Ovary (tissue), 3 donors: ENCODE measurements around the gene RAB22A.

Source experiments
- CTCF ChIP-seq, 3 donors: fragments of 450-650 bp in 2 of 3; fragments of 200-600 bp in 1 of 3; IDR thresholded peaks; one replicate each; pipeline versions ENCODE4 v1.5.1 to v1.8.0; 2016 to 2022; ENCODE audit warnings: antibody characterized with exemption in 3 of 3, mild to moderate bottlenecking in 1 of 3
- EP300 ChIP-seq: sonication (generic); formaldehyde crosslinking; IDR thresholded peaks from one replicate; pipeline ENCODE4 v1.6.1; 2017; ENCODE audit warnings: antibody characterized with exemption
- POLR2A ChIP-seq: fragments of 450-650 bp; IDR thresholded peaks from one replicate; pipeline ENCODE4 v1.6.1; 2017; ENCODE audit warnings: antibody characterized with exemption, mild to moderate bottlenecking, moderate library complexity
- donor health status: DM: no; HTN: no; CAD: no.

- no peak for TF ChIP-seq CTCF (IDR thresholded peaks at IDR 0.05)
- TF ChIP-seq EP300: no peak
- TF ChIP-seq POLR2A: no peak
These were observed 41.9 kb upstream of the RAB22A start for GRCh38 chr20:58267389-58268215.
